ENCODE results near the gene R3HCC1L.
A peak's percentile ranks its signal among the peaks of the same experiment; 100 is the strongest.

R3HCC1L gene

GRCh38 chr10:98265403-98266378 is 131.2 kb downstream of the R3HCC1L start:
- no peak overlapping the region for H3K27ac Mint-ChIP-seq
- H3K9me3 Mint-ChIP-seq: no peaks in the 10 kb centered on the region
- ATAC-seq (no peak), DNase-seq (no peak)
- peaks cover 10% of the 10 kb centered on the region for H3K4me1 Mint-ChIP-seq
- H3K4me3 Mint-ChIP-seq: no peak overlapping the region
- peaks cover 31% of the 10 kb centered on the region for H3K27me3 Mint-ChIP-seq

DNA sequence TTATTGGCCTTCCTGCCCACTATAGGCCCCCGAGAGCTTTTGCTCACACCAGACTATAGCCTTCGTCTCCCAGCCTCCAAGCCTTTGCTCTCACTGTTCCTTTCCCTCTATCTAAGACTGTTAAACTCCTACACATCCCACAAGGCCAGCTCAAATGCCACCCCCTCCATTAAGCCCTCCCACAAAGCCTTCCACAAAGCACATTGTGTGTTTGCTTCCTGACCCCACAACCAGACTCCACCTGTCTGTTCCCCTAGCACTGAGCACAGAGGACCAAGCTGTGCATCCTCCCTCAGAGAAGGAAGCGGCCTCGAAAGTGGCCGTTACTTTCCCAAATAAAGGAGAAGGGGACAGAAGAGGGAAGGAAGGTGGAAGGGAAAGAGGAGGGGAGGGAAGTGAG is 132.2 kb downstream of the R3HCC1L start:
- peaks cover 38% of the 10 kb centered on the region for H3K27me3 Mint-ChIP-seq
- ATAC-seq: no peak

DNA sequence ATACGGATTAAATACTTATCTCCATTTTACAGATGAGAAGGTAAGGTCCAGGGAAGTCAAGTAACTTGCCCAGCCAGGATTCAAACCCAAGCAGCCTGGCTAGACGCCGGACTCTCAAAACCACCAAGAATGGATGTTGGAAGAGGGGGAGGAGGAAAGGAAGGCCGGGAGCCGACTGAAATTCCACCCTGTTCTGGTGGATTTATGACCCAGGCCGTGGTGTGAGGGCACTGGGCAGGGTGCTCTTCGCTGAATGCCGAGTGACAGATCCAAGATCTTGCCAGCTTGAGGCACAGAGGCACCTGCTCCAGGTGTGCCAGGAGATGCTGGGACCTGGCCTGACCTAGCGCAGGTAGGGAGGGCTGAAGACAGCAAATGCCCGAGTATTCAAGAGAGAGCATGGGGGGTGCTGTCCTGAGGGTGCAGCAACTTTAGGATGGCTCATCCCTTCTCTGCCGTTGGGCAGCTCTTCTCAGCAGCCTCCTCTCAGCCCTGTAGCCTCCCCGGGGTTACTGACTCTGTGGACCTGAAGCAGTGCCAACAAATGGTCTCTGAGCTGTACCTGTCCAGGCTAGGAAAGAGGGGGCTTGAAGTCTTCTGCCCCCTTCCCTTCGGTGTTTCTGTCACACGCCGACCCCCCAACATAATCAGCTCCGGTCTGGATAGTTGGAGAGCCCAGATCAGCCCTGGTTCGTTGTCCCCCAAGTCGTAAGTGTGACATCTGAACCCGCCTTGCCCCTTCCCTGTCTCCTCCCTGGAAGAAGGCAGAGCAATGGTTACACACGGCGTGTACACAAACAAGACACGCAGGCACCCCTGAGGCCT is 132.8 kb downstream of the R3HCC1L start:
- peak; percentile 16 for ATAC-seq
- H3K27ac Mint-ChIP-seq: no peak overlapping the region

More for the DNA sequence above, 132.2 kb downstream of the R3HCC1L start:
- peak overlapping the region in 1 of 2 donors; percentile 49 for H3K4me3 Mint-ChIP-seq
- no peaks in the 10 kb centered on the region for H3K9me3 Mint-ChIP-seq
- no peak overlapping the region for H3K27ac Mint-ChIP-seq
- DNase-seq: peak in 1 of 2 donors; percentile 2
- H3K4me1 Mint-ChIP-seq: peaks cover 10% of the 10 kb centered on the region

DNA sequence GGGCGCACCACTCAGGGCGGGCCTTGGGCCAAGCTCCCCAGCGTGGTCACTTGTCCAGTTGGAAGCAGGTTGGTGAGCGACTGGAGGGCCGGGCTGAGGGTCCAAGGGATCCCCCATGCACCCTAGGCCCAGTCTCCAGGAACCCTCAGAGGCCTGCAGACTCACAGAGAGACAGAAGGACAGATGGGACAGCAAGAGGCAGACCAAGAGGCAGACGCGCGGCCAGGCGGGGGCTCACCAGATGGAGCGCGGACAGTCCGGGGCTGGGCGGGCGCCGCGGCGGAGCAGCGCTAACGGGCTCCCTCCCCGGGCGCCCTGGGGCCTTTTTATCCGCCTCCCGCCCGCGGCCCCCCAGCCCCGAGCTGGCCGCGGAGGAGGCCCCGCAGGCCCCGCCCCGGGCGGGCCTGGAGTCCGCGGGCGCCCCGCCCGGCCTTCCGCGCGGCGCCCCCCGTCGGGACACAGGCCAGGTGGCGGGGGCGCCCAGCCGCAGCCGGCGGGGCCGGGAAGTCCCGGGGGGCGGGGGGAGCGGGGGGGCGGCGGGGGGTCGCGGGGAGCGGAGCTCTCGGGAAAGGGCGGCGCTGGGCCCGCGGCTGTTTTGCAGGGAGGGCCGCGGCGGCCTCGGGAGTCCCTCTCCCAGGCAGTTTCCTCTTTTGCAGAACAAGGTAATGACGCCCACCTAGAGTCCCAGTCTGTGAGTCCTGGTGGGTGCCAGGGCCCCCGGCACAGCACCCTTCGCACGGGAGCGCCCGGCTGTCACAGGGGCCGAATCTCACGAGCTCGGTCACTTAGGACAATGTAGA is 133.6 kb downstream of the R3HCC1L start, which contains the start of gene LOXL4:
TSS of gene LOXL4 (minus strand) at position 301 of the 800 bp plus-strand sequence. CDS start 5,175 bp downstream, outside the sequence.
- Mint-ChIP-seq H3K4me3 (peak within 1 kb of the TSS; percentile 71 to 81), H3K4me1 (peaks cover 10% of the 10 kb centered on the region), H3K27ac (peak within 1 kb of the TSS in 1 of 2 donors; percentile 46), H3K9me3 (no peaks in the 10 kb centered on the region), H3K27me3 (peaks cover 53% of the 10 kb centered on the region)
- ATAC-seq (peak; percentile 47), DNase-seq (peak in 1 of 2 donors; percentile 13)

More for the DNA sequence above, 132.8 kb downstream of the R3HCC1L start:
- peak in 1 of 2 donors; percentile 6 for DNase-seq
- no peaks in the 10 kb centered on the region for H3K9me3 Mint-ChIP-seq
- peaks cover 10% of the 10 kb centered on the region for H3K4me1 Mint-ChIP-seq
- peak overlapping the region; percentile 71 to 81 for H3K4me3 Mint-ChIP-seq
- H3K27me3 Mint-ChIP-seq: peaks cover 45% of the 10 kb centered on the region

DNA sequence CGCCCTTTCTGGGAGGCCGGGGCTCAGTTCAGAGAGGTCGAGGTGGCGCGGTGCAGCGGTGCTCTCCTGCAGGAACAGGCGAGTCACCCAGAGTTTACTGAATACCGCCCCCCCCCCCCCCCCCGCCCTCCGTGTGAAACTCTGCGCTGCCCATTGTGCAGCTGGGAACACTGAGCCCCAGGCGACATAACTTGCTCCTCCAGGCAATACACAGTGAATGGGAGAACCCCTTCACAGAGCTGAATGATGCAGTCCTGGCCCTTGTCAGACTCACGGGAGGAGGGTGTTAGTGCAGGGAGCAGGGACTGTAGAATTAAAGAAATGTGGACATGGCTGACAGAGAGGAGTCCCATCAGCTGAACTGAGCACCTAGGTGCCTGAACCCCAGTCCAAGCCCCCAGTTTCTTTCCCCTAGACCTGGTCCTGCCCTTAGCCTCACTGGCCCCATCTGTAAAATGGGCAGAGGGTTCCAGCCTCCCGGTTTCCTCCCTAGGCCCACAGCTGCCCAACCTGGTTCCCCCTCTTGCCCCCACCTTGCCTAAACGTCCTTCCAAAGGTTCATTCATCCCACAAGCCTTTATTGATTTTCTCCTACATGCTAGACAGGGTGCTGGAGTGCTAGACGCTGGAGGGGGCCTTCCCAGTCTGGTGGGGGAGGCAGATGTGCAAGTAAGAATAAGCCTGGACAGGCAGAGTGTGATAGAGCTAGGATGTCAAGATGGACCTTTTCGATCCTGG is 134.4 kb downstream of the R3HCC1L start:
- H3K27me3 Mint-ChIP-seq: peaks cover 59% of the 10 kb centered on the region
- no peaks in the 10 kb centered on the region for H3K9me3 Mint-ChIP-seq
- H3K4me3 Mint-ChIP-seq: peak overlapping the region; percentile 65 to 75
- DNase-seq (no peak), ATAC-seq (peak; percentile 16)
- peaks cover 10% of the 10 kb centered on the region for H3K4me1 Mint-ChIP-seq
- H3K27ac Mint-ChIP-seq: peak overlapping the region; percentile 6 to 46

GRCh38 chr10:98269435-98269912 is 135.0 kb downstream of the R3HCC1L start:
- DNase-seq (no peak), ATAC-seq (no peak)
- H3K27me3 Mint-ChIP-seq: peaks cover 63% of the 10 kb centered on the region
- H3K4me3 Mint-ChIP-seq: no peak overlapping the region
- peaks cover 4% of the 10 kb centered on the region for H3K4me1 Mint-ChIP-seq
- H3K9me3 Mint-ChIP-seq: no peaks in the 10 kb centered on the region
- peak overlapping the region in 1 of 2 donors; percentile 6 for H3K27ac Mint-ChIP-seq

- H3K27ac Mint-ChIP-seq: peak overlapping the region in 1 of 2 donors; percentile 1
Measured at GRCh38 chr10:98270073-98270740, 135.8 kb downstream of the R3HCC1L start.

GRCh38 chr10:98270786-98271185 is 136.3 kb downstream of the R3HCC1L start:
- no peak for ATAC-seq
- H3K9me3 Mint-ChIP-seq: no peaks in the 10 kb centered on the region
- H3K27me3 Mint-ChIP-seq: peaks cover 65% of the 10 kb centered on the region
- H3K4me1 Mint-ChIP-seq: peaks cover 4% of the 10 kb centered on the region
- H3K27ac Mint-ChIP-seq: no peak overlapping the region
- DNase-seq: no peak
- H3K4me3 Mint-ChIP-seq: no peak overlapping the region

More at GRCh38 chr10:98270073-98270740, 135.8 kb downstream of the R3HCC1L start:
- no peak for DNase-seq
- Mint-ChIP-seq H3K27me3 (peaks cover 66% of the 10 kb centered on the region), H3K4me3 (no peak overlapping the region), H3K9me3 (no peaks in the 10 kb centered on the region), H3K4me1 (peaks cover 4% of the 10 kb centered on the region)
- ATAC-seq: no peak

- Mint-ChIP-seq H3K27ac (no peak overlapping the region), H3K27me3 (peaks cover 59% of the 10 kb centered on the region), H3K9me3 (no peaks in the 10 kb centered on the region)
Measured at GRCh38 chr10:98272245-98272644, 137.8 kb downstream of the R3HCC1L start.

DNA sequence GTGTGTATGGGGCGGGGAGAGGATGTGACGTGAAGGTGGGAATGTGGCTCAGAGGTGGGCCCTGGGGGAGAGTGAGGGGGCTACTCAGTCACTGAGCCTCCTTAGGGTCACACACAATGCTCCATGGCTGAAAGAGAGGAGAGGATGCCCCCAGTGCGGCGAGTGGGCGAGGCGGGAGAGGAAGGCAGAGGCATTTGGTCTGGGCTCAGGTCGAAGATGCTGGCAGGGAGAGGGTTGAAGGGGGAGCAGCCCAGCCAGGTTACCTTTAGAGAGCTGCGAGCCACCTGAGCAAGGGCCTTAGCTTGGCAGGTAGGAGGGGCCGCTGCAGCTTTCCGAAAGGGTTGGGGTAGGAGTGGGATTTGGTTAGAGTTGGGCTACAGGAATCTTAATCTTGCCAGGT is 138.2 kb downstream of the R3HCC1L start:
- Mint-ChIP-seq H3K4me1 (peaks cover 3% of the 10 kb centered on the region), H3K27me3 (peaks cover 59% of the 10 kb centered on the region), H3K27ac (no peak overlapping the region), H3K4me3 (no peak overlapping the region), H3K9me3 (no peaks in the 10 kb centered on the region)
- DNase-seq (no peak), ATAC-seq (no peak)

More at GRCh38 chr10:98272245-98272644, 137.8 kb downstream of the R3HCC1L start:
- DNase-seq (no peak), ATAC-seq (no peak)
- no peak overlapping the region for H3K4me3 Mint-ChIP-seq
- H3K4me1 Mint-ChIP-seq: peaks cover 4% of the 10 kb centered on the region

DNA sequence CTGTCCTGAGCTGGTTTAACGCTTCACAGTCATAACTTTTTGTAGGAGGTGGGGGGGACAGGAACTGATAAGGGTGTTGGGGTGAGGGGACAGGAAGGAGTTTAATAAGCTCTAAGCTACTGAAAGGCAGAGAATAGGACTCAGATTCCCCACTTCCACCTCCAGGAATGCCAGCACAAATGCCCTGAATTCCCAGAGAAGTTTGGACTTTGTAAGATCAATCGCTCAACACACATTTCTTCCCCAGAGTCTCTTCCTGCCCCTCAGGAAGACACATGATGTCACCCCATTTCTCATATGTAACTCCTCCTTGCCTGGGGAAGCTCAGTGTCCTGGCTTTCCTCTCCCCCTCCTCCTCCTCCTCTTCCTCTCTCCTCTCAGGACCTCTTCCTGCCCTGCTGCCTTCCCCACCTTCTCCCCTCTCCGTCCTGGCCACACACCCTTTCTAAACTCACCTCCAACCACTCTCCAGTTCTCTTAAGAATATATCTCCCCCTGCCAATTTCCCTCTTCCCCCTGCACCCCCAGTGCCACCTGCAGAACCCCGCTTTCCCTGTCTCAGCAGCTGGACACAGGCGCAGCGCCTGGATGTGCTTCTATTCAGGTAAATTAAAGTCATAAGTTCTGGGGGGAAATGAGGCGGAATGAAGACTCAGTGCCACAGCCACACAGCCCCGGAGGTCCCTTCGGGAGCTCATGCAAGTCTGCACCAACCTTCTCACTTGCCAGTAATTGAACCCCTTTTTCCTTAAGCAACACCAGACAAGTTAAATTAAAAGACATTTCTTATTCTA is 138.8 kb downstream of the R3HCC1L start:
- H3K27ac Mint-ChIP-seq: peak overlapping the region in 1 of 2 donors; percentile 59
- DNase-seq (no peak), ATAC-seq (no peak)
- peaks cover 61% of the 10 kb centered on the region for H3K27me3 Mint-ChIP-seq
- H3K9me3 Mint-ChIP-seq: no peaks in the 10 kb centered on the region
- no peaks in the 10 kb centered on the region for H3K4me1 Mint-ChIP-seq
- H3K4me3 Mint-ChIP-seq: no peak overlapping the region

DNA sequence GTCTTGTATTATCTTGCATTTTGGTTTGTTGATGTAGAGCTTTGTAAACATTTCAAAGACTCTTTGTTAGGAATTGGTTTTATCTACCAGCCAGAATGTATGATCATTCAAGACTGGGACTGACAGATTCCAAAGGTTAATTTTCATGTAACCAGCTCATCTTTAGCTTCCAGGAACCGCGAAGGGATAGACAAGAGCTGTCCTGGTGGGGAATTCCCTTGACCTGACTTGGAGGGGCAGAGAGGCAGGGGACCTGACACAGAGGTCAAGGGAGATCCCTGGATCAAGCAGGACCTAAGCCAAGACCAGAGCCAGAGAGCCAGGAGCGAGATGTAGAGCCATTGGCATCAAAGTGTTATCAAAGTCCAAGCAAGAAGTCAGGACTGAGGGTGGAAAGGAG is 140.1 kb downstream of the R3HCC1L start:
- H3K4me3 Mint-ChIP-seq: no peak overlapping the region
- DNase-seq (no peak), ATAC-seq (no peak)
- H3K4me1 Mint-ChIP-seq: no peaks in the 10 kb centered on the region
- no peaks in the 10 kb centered on the region for H3K9me3 Mint-ChIP-seq
- H3K27ac Mint-ChIP-seq: no peak overlapping the region
- H3K27me3 Mint-ChIP-seq: peaks cover 55% of the 10 kb centered on the region

DNA sequence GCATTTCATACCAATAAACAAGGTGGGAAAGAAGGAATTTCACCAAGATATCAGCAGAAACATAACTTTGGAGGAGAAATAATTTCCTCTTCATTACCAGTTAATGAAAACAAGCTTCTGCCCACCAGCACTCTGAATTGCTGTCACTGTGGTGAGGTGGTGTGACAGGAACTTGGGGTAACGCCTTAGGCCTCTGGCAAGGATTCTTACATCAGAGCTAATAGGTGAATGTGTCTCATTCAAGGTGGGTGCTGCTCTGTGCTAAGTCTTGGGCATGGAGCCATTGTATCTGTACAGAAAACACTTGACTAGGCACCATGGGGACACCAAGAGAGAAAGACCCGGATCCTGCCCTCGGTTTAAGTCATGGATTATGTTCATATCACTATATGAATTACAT is 141.9 kb downstream of the R3HCC1L start:
- Mint-ChIP-seq H3K27me3 (peaks cover 47% of the 10 kb centered on the region), H3K27ac (no peak overlapping the region), H3K9me3 (peaks cover 4 to 5% of the 10 kb centered on the region in 2 donors), H3K4me1 (no peaks in the 10 kb centered on the region), H3K4me3 (no peak overlapping the region)
- ATAC-seq: no peak
- no peak for DNase-seq
